WTC11 (cell line): ENCODE results near the gene ELOVL5. TPM values are rescaled to one million over a fixed set of nuclear protein-coding genes. Genes with fewer than 3 reads are reported as not detected.

Experiments
- ATAC-seq: fragments of 200-7000 bp; cut with Tn5 transposase; 2 replicates; pipeline ENCODE4 v1.10.0; 2021; ENCODE audit warnings: mild to moderate bottlenecking, moderate library complexity
- CTCF ChIA-PET: fragments of 300-600 bp; sonication (Branson Sonifier 250); formaldehyde crosslinking; loops from one replicate; lab custom pipeline; 2021; ENCODE audit warnings: antibody characterized with exemption; lab: Charles Lee
- POLR2A ChIA-PET: fragments of 350-600 bp; sonication (Branson Sonifier 250); formaldehyde crosslinking; loops from one replicate; lab custom pipeline; 2021; ENCODE audit warnings: antibody characterized with exemption; lab: Charles Lee
- DNase-seq: peaks from one replicate; pipeline ENCODE4 v3.0.0; 2021; ENCODE audit warnings: low spot score
- H3K27ac Mint-ChIP-seq: 2 replicates; pipeline ENCODE4 v1.8.0; 2021; ENCODE audit warnings: mixed read lengths
- H3K27me3 Mint-ChIP-seq: 2 replicates; pipeline ENCODE4 v1.8.0; 2021; ENCODE audit warnings: low read depth, mild to moderate bottlenecking, moderate library complexity, mixed read lengths
- H3K36me3 Mint-ChIP-seq: 2 replicates; pipeline ENCODE4 v1.8.0; 2021; ENCODE audit warnings: mixed read lengths
- H3K4me1 Mint-ChIP-seq: 2 replicates; pipeline ENCODE4 v1.8.0; 2022; ENCODE audit warnings: mixed read lengths
- H3K4me3 Mint-ChIP-seq: 2 replicates; pipeline ENCODE4 v1.8.0; 2021; ENCODE audit warnings: mild to moderate bottlenecking, moderate library complexity, mixed read lengths
- H3K9me3 Mint-ChIP-seq: 2 replicates; pipeline ENCODE4 v1.8.0; 2021; ENCODE audit warnings: mixed read lengths
- FOXP4 ChIP-seq: sonication (generic); formaldehyde crosslinking; IDR thresholded peaks from 2 replicates; pipeline ENCODE4 v1.8.0; 2022; ENCODE audit warnings: mild to moderate bottlenecking, missing genetic modification reagents
- GTF2I ChIP-seq: fragments of 250-450 bp; sonication (Bioruptor Pico); conservative IDR thresholded peaks from 2 replicates; pipeline ENCODE4 v1.4.0; 2021; ENCODE audit warnings: mild to moderate bottlenecking
- HMGA2 ChIP-seq: fragments of 250-450 bp; sonication (Bioruptor Pico); IDR thresholded peaks from 2 replicates; pipeline ENCODE4 v1.4.0; 2021; ENCODE audit warnings: mild to moderate bottlenecking, moderate library complexity
- IRF2 ChIP-seq: sonication (generic); formaldehyde crosslinking; IDR thresholded peaks from 2 replicates; pipeline ENCODE4 v1.8.0; 2022; ENCODE audit warnings: low read depth, missing genetic modification reagents, borderline replicate concordance
- NR2C2 ChIP-seq: sonication (generic); formaldehyde crosslinking; IDR thresholded peaks from 2 replicates; pipeline ENCODE4 v1.8.0; 2022; ENCODE audit warnings: mild to moderate bottlenecking, missing genetic modification reagents
- SMAD4 ChIP-seq: sonication (generic); formaldehyde crosslinking; IDR thresholded peaks from 2 replicates; pipeline ENCODE4 v1.8.0; 2022; ENCODE audit warnings: mild to moderate bottlenecking, missing genetic modification reagents
- STAT6 ChIP-seq: sonication (generic); formaldehyde crosslinking; conservative IDR thresholded peaks from 2 replicates; pipeline ENCODE4 v1.8.1; 2023; ENCODE audit warnings: mild to moderate bottlenecking, low read depth, missing genetic modification reagents, moderate library complexity
- TP53 ChIP-seq: sonication (generic); formaldehyde crosslinking; IDR thresholded peaks from 2 replicates; pipeline ENCODE4 v1.8.1; 2023; ENCODE audit warnings: mild to moderate bottlenecking, missing genetic modification reagents
- USF1 ChIP-seq: sonication (generic); formaldehyde crosslinking; IDR thresholded peaks from 2 replicates; pipeline ENCODE4 v1.8.0; 2022; ENCODE audit warnings: mild to moderate bottlenecking, missing genetic modification reagents
- ZNF138 ChIP-seq: sonication (generic); formaldehyde crosslinking; conservative IDR thresholded peaks from 2 replicates; pipeline ENCODE4 v1.8.1; 2022; ENCODE audit warnings: mild to moderate bottlenecking, moderate library complexity, missing genetic modification reagents
- ZNF671 ChIP-seq: fragments of 250-450 bp; sonication (Bioruptor Pico); IDR thresholded peaks from 2 replicates; pipeline ENCODE4 v1.8.0; 2021; ENCODE audit warnings: mild to moderate bottlenecking
- total RNA-seq: library from RNA; stranded (reverse); gene quantifications from 3 replicates; pipeline ENCODE4 v1.2.3, GENCODE V29; 2021
- TF ChIP-seq, protein P1 (sequence below): sonication (generic); formaldehyde crosslinking; IDR thresholded peaks from 2 replicates; pipeline ENCODE4 v1.8.1; 2023; ENCODE audit warnings: mild to moderate bottlenecking, missing genetic modification reagents
- TF ChIP-seq, protein P2 (sequence below): sonication (generic); formaldehyde crosslinking; IDR thresholded peaks from 2 replicates; pipeline ENCODE4 v1.8.1; 2022; ENCODE audit warnings: low read depth, missing genetic modification reagents, borderline replicate concordance
- TF ChIP-seq, protein P3 (sequence below): sonication (generic); formaldehyde crosslinking; IDR thresholded peaks from 2 replicates; pipeline ENCODE4 v1.8.1; 2022; ENCODE audit warnings: low read depth, mild to moderate bottlenecking, moderate library complexity, missing genetic modification reagents, borderline replicate concordance
- TF ChIP-seq, protein P4 (sequence below): sonication (generic); formaldehyde crosslinking; IDR thresholded peaks from 2 replicates; pipeline ENCODE4 v1.8.1; 2022; ENCODE audit warnings: mild to moderate bottlenecking, moderate library complexity, missing genetic modification reagents
- TF ChIP-seq, protein P5 (sequence below): fragments of 250-450 bp; sonication (Bioruptor Pico); conservative IDR thresholded peaks from 2 replicates; pipeline ENCODE4 v1.9.0; 2021; ENCODE audit warnings: mild to moderate bottlenecking
- TF ChIP-seq, protein P6 (sequence below): fragments of 250-450 bp; sonication (Bioruptor Pico); IDR thresholded peaks from 2 replicates; pipeline ENCODE4 v1.9.0; 2021; ENCODE audit warnings: moderate library complexity, mild to moderate bottlenecking, inconsistent platforms, borderline replicate concordance
- TF ChIP-seq, protein P7 (sequence below): sonication (generic); formaldehyde crosslinking; IDR thresholded peaks from 2 replicates; pipeline ENCODE4 v1.8.0; 2022; ENCODE audit warnings: mild to moderate bottlenecking, missing genetic modification reagents

Gene ELOVL5
- total RNA-seq, 1 experiment from 2014 or later = 122 TPM

- TF ChIP-seq, protein P1, sequence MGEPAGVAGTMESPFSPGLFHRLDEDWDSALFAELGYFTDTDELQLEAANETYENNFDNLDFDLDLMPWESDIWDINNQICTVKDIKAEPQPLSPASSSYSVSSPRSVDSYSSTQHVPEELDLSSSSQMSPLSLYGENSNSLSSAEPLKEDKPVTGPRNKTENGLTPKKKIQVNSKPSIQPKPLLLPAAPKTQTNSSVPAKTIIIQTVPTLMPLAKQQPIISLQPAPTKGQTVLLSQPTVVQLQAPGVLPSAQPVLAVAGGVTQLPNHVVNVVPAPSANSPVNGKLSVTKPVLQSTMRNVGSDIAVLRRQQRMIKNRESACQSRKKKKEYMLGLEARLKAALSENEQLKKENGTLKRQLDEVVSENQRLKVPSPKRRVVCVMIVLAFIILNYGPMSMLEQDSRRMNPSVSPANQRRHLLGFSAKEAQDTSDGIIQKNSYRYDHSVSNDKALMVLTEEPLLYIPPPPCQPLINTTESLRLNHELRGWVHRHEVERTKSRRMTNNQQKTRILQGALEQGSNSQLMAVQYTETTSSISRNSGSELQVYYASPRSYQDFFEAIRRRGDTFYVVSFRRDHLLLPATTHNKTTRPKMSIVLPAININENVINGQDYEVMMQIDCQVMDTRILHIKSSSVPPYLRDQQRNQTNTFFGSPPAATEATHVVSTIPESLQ = no peak
- TF ChIP-seq NR2C2 (CRISPR knock-in tag) = no peak
Observed at GRCh38 chr6:53328375-53328774, 20.4 kb downstream of the ELOVL5 start (continued).

GRCh38 chr6:53327017-53327395 lies 21.7 kb downstream of the ELOVL5 start:
- Mint-ChIP-seq H3K9me3 (no peaks in the 10 kb centered on the region), H3K27ac (peak overlapping the region; percentile 31; the same call in 1 of the 2 replicates), H3K4me1 (peaks cover 51% of the 10 kb centered on the region), H3K27me3 (no peaks in the 10 kb centered on the region), H3K4me3 (no peak overlapping the region), H3K36me3 (no peaks in the 10 kb centered on the region)
- ChIA-PET POLR2A (no interaction called here), CTCF (interaction anchor here (1.5 kb wide), 1 partner anchor 9 kb away, joined by 3 read pairs; no protein-coding TSS in a partner anchor)
- DNase-seq = no peak
- peak; percentile 41 for ATAC-seq
- TF ChIP-seq STAT6 (CRISPR knock-in tag) (no peak), HMGA2 (CRISPR knock-in tag) (no peak), SMAD4 (no peak), ZNF138 (no peak), GTF2I (CRISPR knock-in tag) (no peak), FOXP4 (CRISPR knock-in tag) (no peak), USF1 (CRISPR knock-in tag) (no peak), TP53 (CRISPR knock-in tag) (no peak), IRF2 (CRISPR knock-in tag) (no peak), ZNF671 (CRISPR knock-in tag) (no peak)
- TF ChIP-seq, protein P2, sequence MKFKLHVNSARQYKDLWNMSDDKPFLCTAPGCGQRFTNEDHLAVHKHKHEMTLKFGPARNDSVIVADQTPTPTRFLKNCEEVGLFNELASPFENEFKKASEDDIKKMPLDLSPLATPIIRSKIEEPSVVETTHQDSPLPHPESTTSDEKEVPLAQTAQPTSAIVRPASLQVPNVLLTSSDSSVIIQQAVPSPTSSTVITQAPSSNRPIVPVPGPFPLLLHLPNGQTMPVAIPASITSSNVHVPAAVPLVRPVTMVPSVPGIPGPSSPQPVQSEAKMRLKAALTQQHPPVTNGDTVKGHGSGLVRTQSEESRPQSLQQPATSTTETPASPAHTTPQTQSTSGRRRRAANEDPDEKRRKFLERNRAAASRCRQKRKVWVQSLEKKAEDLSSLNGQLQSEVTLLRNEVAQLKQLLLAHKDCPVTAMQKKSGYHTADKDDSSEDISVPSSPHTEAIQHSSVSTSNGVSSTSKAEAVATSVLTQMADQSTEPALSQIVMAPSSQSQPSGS (CRISPR knock-in tag) = no peak
- TF ChIP-seq, protein P3, sequence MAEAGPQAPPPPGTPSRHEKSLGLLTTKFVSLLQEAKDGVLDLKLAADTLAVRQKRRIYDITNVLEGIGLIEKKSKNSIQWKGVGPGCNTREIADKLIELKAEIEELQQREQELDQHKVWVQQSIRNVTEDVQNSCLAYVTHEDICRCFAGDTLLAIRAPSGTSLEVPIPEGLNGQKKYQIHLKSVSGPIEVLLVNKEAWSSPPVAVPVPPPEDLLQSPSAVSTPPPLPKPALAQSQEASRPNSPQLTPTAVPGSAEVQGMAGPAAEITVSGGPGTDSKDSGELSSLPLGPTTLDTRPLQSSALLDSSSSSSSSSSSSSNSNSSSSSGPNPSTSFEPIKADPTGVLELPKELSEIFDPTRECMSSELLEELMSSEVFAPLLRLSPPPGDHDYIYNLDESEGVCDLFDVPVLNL (CRISPR knock-in tag) = no peak
- TF ChIP-seq, protein P4, sequence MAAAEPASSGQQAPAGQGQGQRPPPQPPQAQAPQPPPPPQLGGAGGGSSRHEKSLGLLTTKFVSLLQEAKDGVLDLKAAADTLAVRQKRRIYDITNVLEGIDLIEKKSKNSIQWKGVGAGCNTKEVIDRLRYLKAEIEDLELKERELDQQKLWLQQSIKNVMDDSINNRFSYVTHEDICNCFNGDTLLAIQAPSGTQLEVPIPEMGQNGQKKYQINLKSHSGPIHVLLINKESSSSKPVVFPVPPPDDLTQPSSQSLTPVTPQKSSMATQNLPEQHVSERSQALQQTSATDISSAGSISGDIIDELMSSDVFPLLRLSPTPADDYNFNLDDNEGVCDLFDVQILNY (CRISPR knock-in tag) = no peak
- TF ChIP-seq, protein P5, sequence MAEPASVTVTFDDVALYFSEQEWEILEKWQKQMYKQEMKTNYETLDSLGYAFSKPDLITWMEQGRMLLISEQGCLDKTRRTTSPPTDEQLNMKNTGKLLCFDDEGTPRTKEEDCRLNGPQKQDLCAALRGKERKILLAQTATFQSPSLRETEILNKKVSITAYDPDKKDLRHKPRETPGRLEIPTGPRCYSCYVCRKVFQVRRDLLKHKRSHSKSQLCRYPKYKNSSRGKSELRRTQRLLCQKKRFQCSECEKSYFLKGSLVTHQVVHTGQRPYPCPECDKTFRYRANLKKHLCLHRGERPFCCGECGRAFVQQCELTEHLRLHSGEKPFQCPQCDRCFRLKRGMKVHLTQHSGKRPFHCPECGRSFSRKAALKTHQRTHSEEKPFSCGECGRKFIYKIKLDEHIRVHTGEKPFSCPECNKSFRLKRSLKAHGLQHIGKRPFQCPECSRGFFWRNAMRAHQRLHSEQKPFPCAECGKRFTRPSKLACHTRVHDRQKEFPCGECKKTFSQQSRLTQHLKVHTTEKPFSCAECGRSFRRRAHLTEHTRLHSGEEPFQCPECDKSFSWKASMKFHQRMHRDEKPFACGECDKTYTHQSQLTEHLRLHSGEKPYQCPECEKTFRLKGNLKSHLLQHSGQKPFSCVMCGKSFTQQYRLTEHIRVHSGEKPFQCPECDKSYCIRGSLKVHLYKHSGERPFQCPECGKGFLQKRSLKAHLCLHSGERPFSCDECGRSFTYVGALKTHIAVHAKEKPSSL (CRISPR knock-in tag) = no peak
- TF ChIP-seq, protein P6, sequence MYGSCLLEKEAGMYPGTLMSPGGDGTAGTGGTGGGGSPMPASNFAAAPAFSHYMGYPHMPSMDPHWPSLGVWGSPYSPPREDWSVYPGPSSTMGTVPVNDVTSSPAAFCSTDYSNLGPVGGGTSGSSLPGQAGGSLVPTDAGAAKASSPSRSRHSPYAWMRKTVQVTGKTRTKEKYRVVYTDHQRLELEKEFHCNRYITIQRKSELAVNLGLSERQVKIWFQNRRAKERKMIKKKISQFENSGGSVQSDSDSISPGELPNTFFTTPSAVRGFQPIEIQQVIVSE = no peak
- TF ChIP-seq, protein P7, sequence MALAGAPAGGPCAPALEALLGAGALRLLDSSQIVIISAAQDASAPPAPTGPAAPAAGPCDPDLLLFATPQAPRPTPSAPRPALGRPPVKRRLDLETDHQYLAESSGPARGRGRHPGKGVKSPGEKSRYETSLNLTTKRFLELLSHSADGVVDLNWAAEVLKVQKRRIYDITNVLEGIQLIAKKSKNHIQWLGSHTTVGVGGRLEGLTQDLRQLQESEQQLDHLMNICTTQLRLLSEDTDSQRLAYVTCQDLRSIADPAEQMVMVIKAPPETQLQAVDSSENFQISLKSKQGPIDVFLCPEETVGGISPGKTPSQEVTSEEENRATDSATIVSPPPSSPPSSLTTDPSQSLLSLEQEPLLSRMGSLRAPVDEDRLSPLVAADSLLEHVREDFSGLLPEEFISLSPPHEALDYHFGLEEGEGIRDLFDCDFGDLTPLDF (CRISPR knock-in tag) = no peak
